ENCODE measurements around the gene UNC119. TPM values are rescaled to one million over a fixed set of nuclear protein-coding genes. Genes with fewer than 3 reads are reported as not detected.

The UNC119 gene
- polyA plus RNA-seq, 3 donors = 60.8 to 78.8 (median 70.3) TPM

DNA sequence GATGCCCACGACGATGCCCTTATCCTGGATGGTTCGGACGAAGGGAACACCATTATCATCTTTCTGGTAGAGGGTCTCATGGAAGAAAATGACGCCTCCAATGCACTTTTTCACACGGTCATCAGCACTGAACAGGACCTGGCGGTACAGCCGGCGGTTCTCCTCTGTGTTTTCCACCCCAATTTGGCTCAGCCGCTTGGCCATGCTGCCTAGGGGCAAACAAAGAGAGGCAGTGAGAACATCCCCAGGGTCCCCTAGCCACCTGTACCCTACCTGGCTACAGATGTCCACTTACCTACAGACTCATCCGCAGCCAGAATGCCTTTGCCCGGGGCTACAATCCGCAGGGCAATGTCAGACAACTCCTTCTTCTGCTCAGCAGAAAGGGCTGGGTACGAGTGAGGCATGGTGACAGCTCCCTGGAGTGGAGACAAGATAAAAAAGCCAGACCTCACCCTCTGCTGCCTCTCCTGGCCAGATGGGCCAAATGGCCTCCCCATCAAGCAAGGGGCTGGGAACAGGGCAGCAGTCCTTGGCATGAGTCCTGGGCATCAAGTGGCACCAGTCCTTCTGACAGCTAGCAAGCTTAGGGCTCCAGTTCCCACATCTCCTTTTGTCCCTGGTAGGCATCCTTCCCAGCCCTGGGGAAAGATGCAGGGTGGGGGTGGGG lies 22.8 kb upstream of the UNC119 start:
- DNase-seq = no peak

DNA sequence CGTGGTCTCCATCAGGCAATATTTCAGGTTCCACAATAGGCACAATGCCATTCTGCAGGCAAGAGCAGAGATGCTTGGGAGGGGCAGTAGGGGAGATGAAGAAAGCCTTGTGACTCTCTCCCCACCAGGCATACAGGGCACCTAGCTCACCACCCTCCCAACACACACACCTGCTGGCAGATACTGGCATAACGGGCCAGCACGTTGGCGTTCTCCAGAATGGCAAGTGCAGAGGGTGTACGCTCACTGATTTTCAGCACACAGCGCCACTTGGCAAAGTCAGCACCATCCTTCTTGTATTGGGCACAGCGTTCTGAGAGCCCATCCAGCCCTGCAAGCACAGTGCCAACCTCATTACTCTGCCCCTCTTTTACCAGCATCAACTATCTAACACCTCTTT lies 22.1 kb upstream of the UNC119 start:
- no peak for DNase-seq

GRCh38 chr17:28573966-28574480 lies 21.6 kb upstream of the UNC119 start:
- DNase-seq = no peak

- DNase-seq = no peak
Observed at GRCh38 chr17:28573521-28573920, 21.1 kb upstream of the UNC119 start.

DNA sequence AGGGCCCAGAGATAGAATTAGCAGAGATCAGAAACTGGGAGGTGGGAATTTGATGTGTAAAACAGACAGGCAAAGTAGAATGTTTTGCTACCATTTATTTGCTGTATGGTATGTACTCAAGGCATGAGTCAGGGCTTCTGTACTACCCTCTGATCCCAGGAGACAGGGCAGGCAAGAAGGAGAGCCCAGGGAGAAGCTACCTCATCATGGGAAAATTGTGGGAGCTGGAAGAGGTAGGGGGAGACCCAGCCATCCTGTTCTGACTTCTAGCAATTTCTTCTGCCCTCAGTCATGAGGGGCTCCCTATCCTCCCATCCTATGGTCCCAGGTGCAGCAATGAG lies 20.6 kb upstream of the UNC119 start:
- no peak for DNase-seq

GRCh38 chr17:28572259-28573039 lies 20.0 kb upstream of the UNC119 start:
- DNase-seq = no peak

DNA sequence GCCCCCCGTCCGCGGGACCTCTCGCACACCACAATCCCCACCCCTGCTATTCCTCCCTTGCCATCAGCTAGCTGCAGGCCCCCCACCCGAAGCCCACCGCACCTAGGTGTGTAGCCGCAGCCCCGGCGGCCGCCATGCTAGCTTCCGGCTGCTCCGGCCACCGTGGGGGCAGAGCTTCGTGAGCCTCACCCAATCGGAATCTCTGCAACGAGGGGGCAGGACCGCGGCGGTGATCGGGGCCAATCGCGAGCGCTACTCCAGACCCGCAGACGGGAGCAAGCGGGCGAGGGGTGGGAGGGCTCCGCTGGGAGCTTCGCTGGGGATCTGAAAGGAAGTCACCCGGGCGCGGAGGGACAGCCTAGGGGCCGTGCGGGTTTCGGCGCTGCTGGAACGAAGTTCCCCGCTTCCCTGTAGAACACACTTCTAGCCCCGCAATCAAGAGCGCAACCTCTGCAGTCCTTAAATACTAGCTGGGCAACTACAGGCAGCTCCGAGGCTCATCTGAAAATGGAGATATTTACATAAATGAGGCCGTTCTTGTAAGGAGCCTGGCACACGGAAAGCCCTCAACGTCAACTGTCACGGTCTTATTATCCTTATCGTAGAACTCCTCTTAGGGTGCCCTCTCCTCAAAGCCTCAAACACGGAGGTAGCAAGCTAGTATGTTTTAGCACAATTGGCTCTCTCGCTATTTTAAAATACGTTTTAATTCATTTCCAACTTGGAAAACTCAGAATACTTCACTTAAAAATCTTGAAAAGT lies 19.1 kb upstream of the UNC119 start, which contains the start of gene PIGS:
TSS of gene PIGS (minus strand) at position 164 of the 762 bp plus-strand sequence. CDS start at position 136, 28 bp downstream.
- peak; percentile 90 for DNase-seq

DNA sequence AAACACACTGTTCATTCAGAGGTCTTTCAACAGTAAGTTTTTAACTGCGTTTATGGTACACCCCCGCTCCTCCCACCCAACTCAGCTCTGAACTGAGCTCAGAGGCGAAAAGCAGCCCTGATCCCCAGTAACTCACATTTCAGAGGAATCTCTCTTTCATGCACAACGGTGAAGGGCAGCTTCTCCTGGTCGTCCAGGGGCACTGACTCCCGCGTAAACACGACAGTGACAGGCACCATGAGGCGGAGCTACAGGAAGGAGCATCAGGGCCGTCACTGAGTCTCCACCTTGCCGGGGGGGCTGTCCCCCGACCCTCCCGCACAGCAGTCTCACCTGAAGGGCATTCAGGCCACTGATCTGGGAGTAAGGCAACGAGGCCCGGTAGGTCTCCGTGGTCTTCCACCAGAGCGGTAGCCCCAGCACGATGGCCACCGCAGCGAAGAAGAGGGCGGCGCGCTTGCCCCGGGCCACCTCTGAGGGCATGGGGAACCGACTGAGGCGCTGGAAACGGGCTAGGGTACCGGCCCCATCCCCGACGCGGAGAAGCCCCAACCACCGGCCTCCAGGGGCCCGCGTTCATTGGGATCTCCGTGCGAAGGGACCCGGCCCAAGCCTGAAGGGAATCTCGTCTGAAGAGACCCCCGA lies 18.4 kb upstream of the UNC119 start:
- peak; percentile 17 for DNase-seq

DNA sequence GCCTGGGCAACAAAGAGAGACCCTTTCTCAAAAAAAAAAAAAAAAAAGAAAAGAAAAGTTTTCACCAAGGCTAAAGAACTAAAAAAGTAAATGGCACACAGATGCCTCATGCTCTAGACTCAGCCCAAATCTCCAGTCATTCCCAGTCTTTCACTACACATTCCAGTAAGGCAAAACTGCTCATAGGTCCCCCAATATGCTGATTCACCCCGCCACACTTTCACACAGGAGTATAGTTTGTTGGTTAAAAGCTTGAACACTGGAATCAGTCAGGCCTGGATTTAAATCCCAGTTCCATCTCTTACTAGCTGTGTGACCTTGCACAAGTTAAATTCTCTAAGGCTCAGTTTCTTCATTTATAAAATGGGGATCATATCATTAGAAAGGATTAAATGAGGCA lies 17.0 kb upstream of the UNC119 start:
- DNase-seq = no peak

DNA sequence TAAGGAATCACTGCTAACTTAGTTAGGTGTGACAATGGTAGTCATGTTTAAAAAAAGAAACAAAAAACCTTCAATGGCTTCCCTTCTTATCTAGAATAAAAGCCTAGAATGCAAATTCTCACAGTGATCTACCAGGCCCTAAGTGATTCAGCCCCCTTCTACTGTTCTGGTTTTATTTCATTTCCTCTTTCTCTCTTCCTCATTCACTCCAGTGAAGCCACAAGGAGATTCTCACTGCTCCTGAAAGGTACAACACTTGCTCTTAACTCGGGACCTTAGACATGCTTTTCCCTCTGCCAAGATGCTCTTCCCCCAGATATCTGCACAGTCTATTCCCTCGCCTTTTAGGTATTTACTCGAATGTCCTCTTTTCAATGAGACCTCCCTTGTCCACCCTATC lies 15.2 kb upstream of the UNC119 start:
- no peak for DNase-seq

- peak; percentile 22 for DNase-seq
Observed at GRCh38 chr17:28563475-28563874, 11.1 kb upstream of the UNC119 start.

- no peak for DNase-seq
Observed at GRCh38 chr17:28555022-28555421, 2.6 kb upstream of the UNC119 start.

DNA sequence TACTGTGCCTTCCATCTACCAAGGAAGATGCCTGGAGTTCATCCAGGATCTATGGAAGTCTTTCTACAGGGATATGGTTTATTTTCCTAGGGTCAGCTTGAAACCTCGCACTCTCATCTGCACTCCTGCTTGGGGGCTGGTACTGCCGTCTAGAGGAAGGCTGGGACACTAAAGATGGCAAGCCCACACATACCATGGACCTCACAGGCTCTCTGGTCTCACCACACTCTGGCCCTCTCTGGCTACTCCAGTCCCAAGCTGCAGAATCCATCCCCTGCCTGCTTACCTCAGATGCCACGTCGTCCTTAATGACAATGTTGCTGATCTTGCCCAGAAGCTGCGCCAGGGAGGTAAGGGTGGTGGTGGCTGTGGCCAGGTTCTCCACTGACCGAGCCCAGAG lies 2.1 kb upstream of the UNC119 start:
- DNase-seq = no peak

DNA sequence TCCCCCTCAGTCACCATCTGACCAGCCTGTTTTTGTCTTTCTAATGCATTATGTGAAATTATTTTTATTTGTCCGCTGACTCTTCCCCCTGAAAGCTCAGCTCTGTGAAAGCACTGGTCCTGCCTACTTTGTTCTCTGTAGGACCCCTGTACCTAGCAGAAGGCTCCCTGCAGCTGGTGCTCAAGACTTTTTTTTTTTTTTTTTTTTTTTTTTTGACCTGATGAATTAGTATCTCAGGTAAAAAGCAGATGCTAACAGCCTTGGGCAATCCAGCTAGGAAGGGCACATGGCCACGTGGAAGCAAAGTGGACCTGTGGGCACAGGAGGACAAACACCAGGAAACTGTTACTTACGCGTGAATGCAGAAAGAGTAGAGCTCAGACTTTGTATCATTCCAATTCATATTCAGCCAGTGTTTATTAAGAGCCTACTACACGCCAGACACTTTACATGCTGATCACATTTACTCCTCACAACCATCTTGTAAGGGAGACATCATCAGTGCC lies 629 bp upstream of the UNC119 start:
- DNase-seq = no peak

GRCh38 chr17:28551421-28552175 lies 826 bp downstream of the UNC119 start:
- peak; percentile 21 for DNase-seq

GRCh38 chr17:28550858-28551257 lies 1.6 kb downstream of the UNC119 start:
- no peak for DNase-seq

GRCh38 chr17:28549236-28550132 lies 2.9 kb downstream of the UNC119 start:
- no peak for DNase-seq

DNA sequence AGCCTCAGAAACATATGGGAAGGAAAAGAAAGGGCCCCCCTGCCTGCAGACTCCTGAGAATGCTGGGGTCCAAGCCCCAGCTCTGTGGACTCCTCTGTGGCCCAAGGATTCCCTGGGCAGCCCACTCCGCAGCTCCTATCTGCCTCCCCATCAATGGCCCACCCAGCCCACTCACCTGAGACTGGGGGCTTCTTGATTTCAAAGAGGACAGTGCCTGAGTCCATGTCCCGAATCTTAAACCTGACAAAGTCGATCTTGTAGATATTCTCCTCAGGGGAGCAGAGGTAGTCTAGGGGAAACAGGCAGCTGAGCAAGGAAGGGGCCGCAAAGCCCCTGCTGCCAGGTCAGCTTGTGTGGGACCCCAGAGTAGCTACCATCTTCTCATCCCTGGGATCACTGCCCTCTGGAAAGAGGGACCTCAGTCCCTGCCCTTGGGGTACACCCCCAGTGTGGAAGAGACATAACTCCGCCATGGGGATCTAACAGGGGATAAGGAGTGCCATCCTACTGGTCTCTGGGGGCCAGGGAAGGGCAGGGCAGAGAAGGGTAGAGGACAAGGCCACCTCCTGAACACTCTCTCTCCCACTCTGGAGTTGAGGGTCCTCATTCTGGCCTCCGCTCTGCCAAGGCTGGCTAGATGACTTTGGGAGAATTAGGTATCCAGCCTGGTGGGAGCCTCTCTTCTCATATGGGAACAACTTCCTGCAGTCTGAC lies 3.9 kb downstream of the UNC119 start:
- DNase-seq = no peak

Data from renal pelvis (tissue), 4 donors.